Astrocyte of the spinal cord (primary cell): ENCODE data around the gene CYB561D1.

Source experiments
- DNase-seq: peaks from one replicate; pipeline ENCODE4 v3.0.0; 2011; ENCODE audit warnings: low read depth, low spot score
- H3K4me3 ChIP-seq: 2 replicates; pipeline ENCODE4 v1.5.1; 2011; ENCODE audit warnings: low read depth, mild to moderate bottlenecking, low read length, moderate library complexity
- CTCF ChIP-seq: IDR thresholded peaks from 2 replicates; pipeline ENCODE4 v1.5.1; 2012; ENCODE audit warnings: low read depth, mild to moderate bottlenecking, low read length, inconsistent platforms
- in situ Hi-C: cut with HindIII; loops from 2 replicates; pipeline ENCODE4 v1.10.0; 2017; ENCODE audit warnings: low sequenced_read_pairs

CYB561D1 gene

GRCh38 chr1:109548321-109549267, 54.7 kb downstream of the CYB561D1 start, which contains the start of gene GNAI3:
Gene GNAI3 (plus strand): TSS chr1:109548615. CDS start chr1:109548721, 106 bp downstream.
- peak; percentile 96 for DNase-seq
- peak within 1 kb of the TSS; percentile 79 for H3K4me3 ChIP-seq
- in situ Hi-C loops, result no loop called here
- TF ChIP-seq CTCF, result no peak
